ENCODE measurements around the gene MATN4.

- TF ChIP-seq CTCF (IDR thresholded peaks at IDR 0.05; ENCODE audit: poor library complexity, severe bottlenecking) (peak; percentile 31), EZH2 (IDR thresholded peaks at IDR 0.05; ENCODE audit: borderline replicate concordance, insufficient read depth, low read length, poor library complexity, severe bottlenecking) (no peak), POLR2AphosphoS5 (IDR thresholded peaks at IDR 0.05) (no peak), TAF1 (IDR thresholded peaks at IDR 0.05; ENCODE audit: low read depth) (no peak), REST (IDR thresholded peaks at IDR 0.05; ENCODE audit: borderline replicate concordance) (no peak)
Observed at GRCh38 chr20:45306431-45306982, 1.6 kb downstream of the MATN4 start, which contains the start of gene RBPJL.
